ENCODE measurements around the gene TMEM221. TPM values are rescaled to one million over a fixed set of nuclear protein-coding genes. Genes with fewer than 3 reads are reported as not detected.

Gene TMEM221
- total RNA-seq, 1 experiment from 2014 or later = 0.39 TPM

- in situ Hi-C loops (cut with HindIII; ENCODE audit: low pct_unique_long_range_greater_than_20kb, low sequenced_read_pairs) = no loop called here
- no TSS peak for BruUV-seq (replicated peaks)
- Histone ChIP-seq H3K36me3 (ENCODE audit: control insufficient read depth, insufficient read depth, low read length) (no peaks in the 10 kb centered on the region), H3K4me3 (ENCODE audit: low read depth in 2 of 2, low read length in 2 of 2) (peak overlapping the region; percentile 2 to 6; a peak in 1 of 4 replicates), H3K27ac (ENCODE audit: low read length) (peak overlapping the region; percentile 77), H3K9me3 (ENCODE audit: control insufficient read depth, insufficient read depth, low read depth, low read length) (no peaks in the 10 kb centered on the region), H3K4me1 (ENCODE audit: control insufficient read depth, insufficient read depth, low read length) (peaks cover 12% of the 10 kb centered on the region; the same call in 1 of the 2 replicates), H3K27me3 (ENCODE audit: control insufficient read depth, insufficient read depth, low read length) (no peaks in the 10 kb centered on the region)
- DNase-seq (ENCODE audit: low read depth, low spot score) (no peak), ATAC-seq (no peak)
- intact Hi-C loops (cut with micrococcal nuclease; ENCODE audit: unreplicated experiment) = no loop called here
- POLR2A ChIA-PET = interaction anchor here (0.6 kb wide), 1 partner anchor 106 kb away, joined by 9 read pairs; no protein-coding TSS in a partner anchor
- TF ChIP-seq CTCF (IDR thresholded peaks at IDR 0.05) (no peak), TCF7L2 (IDR thresholded peaks at IDR 0.05; ENCODE audit: low read depth, low read length) (no peak), SIN3A (IDR thresholded peaks at IDR 0.05; ENCODE audit: borderline replicate concordance, insufficient read depth, low read depth, low read length) (no peak), POLR2AphosphoS5 (IDR thresholded peaks at IDR 0.05; ENCODE audit: low read depth, low read length) (no peak), REST (IDR thresholded peaks at IDR 0.05; ENCODE audit: insufficient read depth in 1 of 2, low read depth in 2 of 2, low read length in 1 of 2) (no peak)
- CTCF ChIA-PET = no interaction called here
Measured at GRCh38 chr19:17404621-17405249, 43.7 kb downstream of the TMEM221 start.

DNA sequence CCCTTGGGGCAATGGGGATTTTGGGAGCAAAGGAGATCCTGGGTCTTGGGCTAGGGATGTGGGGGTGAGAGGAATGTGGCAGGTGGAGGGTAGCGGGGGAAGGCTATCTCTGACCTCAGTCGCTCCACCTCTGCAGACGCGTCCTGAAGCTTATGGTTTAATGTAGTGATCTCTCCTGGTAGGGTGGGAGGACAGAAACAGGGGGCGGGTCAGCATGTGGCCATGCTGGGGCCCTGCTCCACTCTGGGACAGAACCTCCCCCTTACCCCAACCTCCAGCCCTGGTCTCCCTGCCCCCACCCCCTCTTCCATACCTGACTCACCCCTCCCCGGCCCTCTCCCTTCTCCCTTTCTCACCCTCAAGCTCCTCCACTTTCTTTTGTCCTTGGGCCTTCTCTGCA, 44.5 kb downstream of the TMEM221 start:
- Histone ChIP-seq H3K27ac (ENCODE audit: low read length) (no peak overlapping the region), H3K36me3 (ENCODE audit: control insufficient read depth, insufficient read depth, low read length) (no peaks in the 10 kb centered on the region), H3K9me3 (ENCODE audit: control insufficient read depth, insufficient read depth, low read depth, low read length) (no peaks in the 10 kb centered on the region), H3K27me3 (ENCODE audit: control insufficient read depth, insufficient read depth, low read length) (no peaks in the 10 kb centered on the region), H3K4me1 (ENCODE audit: control insufficient read depth, insufficient read depth, low read length) (peaks cover 12% of the 10 kb centered on the region; the same call in 1 of the 2 replicates), H3K4me3 (ENCODE audit: low read depth in 2 of 2, low read length in 2 of 2) (no peak overlapping the region)
- ChIA-PET CTCF (no interaction called here), POLR2A (no interaction called here)
- in situ Hi-C loops (cut with HindIII; ENCODE audit: low pct_unique_long_range_greater_than_20kb, low sequenced_read_pairs) = no loop called here
- no TSS peak for BruUV-seq (replicated peaks)
- no peak for DNase-seq (ENCODE audit: low read depth, low spot score)
- intact Hi-C loops (cut with micrococcal nuclease; ENCODE audit: unreplicated experiment) = no loop called here
- TF ChIP-seq REST (IDR thresholded peaks at IDR 0.05; ENCODE audit: insufficient read depth in 1 of 2, low read depth in 2 of 2, low read length in 1 of 2) = no peak
- no peak for TF ChIP-seq TCF7L2 (IDR thresholded peaks at IDR 0.05; ENCODE audit: low read depth, low read length)
- no peak for TF ChIP-seq SIN3A (IDR thresholded peaks at IDR 0.05; ENCODE audit: borderline replicate concordance, insufficient read depth, low read depth, low read length)
- TF ChIP-seq CTCF (IDR thresholded peaks at IDR 0.05) = no peak
- no peak for TF ChIP-seq POLR2AphosphoS5 (IDR thresholded peaks at IDR 0.05; ENCODE audit: low read depth, low read length)
- ATAC-seq = no peak
